GM21526 (cell line): ENCODE measurements around the gene GBP3.
"Not testable (repeated sequence)": the region's sequence is repeated elsewhere in the genome, so short reads cannot be mapped to it uniquely, and the experiment has no call there.

Source experiments
- ATAC-seq: cut with Tn5 transposase; IDR thresholded peaks from one replicate; pipeline ENCODE4 v1.9.1; 2021; ENCODE audit warnings: moderate library complexity; ENCODE audit not compliant: unreplicated experiment, low FRiP score

The GBP3 gene, protein sequence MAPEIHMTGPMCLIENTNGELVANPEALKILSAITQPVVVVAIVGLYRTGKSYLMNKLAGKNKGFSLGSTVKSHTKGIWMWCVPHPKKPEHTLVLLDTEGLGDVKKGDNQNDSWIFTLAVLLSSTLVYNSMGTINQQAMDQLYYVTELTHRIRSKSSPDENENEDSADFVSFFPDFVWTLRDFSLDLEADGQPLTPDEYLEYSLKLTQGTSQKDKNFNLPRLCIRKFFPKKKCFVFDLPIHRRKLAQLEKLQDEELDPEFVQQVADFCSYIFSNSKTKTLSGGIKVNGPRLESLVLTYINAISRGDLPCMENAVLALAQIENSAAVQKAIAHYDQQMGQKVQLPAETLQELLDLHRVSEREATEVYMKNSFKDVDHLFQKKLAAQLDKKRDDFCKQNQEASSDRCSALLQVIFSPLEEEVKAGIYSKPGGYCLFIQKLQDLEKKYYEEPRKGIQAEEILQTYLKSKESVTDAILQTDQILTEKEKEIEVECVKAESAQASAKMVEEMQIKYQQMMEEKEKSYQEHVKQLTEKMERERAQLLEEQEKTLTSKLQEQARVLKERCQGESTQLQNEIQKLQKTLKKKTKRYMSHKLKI

DNA sequence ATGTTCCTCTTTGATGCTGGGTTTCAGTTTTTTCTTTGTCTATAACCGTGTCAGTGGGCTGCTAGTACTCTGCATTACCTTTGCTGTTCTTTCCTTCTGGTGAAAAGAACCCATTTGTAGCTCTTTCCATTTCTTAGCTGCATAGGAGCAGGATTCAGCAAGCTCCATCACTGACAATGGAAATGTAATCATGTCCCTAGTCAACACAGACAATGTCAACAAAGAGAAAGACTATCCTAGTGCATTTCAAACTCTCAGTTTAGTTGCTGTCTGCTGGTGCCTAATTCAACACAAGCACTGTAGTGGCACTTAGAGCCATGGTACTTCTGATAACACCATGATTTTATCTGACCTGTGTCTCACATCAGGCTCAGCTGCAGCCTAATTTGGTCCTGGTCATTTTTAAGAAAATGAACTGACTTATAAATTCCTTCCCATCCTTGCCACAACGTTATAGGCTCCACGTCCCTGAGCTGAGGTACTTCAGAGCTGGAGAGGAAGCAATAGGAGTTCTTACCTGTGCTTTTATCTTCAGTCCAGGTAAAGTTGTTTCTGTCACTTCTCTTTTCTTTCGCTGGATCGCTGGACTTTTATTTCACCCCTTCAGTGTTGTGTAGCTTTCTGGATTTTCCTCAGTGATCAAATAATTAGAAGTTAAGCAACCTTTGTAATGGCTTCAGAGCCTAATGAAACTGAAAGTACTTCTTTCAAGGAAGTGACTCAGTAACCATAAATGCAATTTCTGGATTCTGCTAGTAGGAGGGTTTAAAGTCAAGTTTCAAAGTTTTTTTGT, at the start of gene GBP3:
TSS of gene GBP3 (minus strand) at position 700 of the 793 bp plus-strand sequence. CDS start 2,145 bp downstream, outside the sequence.
- ATAC-seq = peak; percentile 64

DNA sequence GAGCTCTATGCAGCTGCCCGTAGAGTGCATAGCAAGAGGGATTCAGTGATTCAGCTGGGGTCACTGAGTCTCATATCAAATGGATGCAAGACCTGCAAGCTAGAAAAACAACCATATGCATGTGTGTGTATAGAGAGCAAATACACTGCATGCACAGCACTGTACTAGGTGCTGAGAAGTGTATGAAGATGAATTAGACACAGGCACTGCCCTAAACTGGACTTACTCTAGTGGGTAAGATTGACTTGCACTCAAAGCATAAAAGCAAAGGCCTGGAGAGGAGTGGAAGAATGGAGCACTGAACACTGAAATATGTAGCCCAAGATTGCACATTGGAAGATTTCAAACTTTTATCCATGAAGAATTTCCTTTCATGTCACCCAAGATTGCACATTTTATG, 47.8 kb upstream of the GBP3 start:
- no peak for ATAC-seq

DNA sequence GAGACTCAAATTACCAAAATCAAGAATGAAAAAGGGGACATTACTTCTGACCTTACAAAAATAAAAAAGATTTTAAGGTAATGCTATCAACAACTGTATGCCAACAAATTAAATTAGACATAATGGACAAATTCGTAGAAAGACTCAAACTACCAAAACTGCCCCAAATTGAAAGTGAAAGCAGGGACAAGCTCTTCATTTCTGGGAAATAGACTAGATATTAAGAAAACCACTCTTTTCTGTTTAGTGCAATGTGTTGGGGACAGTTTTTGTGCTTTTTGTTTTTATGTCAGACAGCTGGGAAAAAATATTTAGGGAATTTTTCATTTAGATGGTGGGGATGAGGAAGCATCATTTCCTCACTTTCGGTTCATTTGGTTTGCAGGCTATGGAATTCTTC, 47.3 kb upstream of the GBP3 start:
- no peak for ATAC-seq

DNA sequence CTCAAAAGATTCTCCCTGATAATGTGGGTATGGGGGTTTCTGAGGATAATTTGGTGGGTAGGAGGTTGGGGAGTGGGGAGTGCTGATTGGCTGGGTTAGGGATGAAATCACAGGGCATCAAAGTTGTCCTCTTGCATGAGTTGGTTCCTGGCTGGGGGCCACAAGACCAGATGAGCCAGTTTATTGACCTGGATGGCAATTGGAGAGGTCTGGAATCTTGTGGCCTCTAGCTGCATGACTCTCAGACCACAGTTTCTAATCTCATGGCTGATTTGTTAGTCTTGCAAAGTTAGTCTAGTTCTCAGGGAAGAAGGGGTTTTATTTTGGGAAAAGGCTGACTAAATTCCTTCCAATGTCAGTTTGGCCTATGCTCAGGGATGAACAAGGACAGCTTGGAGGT, 45.6 kb upstream of the GBP3 start:
- no peak for ATAC-seq

DNA sequence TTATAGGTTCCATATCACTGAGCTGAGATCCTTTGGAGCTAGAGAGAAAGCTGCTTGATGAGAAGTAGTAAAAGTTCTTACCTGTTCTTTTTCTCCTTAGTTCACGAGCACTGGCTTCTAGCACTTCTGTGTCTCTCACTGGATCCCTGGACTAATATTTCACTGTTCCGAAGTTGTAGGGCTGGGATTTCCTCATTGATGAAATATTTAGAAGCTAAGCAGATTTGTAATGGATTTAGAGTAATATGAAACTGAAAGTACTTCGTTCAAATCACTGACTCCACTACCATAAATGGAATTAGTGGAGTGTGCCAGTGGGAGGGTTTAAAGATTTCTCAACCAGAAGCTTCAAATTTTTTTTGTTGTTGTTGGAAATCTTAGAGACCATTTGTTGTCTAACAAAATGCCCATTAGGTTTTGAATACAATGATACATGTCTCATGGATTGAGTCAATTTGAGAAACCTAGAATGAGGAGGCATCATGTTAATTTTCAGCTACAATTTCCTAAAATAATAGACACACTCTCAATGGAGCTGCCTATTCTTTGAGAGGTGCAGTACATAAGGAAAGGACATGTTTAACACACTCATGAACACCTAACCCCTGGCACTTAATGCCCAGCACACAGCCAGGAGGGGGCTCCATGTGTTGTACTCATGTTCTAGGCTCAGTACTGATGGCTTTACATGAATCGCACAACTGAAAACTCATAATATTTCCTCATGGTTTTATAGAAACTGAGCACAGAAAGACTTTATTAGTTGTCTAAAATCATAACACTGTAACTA, 42.6 kb upstream of the GBP3 start, which contains the start of gene GBP1:
TSS of gene GBP1 (minus strand) at position 130 of the 790 bp plus-strand sequence. CDS start 1,974 bp downstream, outside the sequence.
- peak; percentile 65 for ATAC-seq

DNA sequence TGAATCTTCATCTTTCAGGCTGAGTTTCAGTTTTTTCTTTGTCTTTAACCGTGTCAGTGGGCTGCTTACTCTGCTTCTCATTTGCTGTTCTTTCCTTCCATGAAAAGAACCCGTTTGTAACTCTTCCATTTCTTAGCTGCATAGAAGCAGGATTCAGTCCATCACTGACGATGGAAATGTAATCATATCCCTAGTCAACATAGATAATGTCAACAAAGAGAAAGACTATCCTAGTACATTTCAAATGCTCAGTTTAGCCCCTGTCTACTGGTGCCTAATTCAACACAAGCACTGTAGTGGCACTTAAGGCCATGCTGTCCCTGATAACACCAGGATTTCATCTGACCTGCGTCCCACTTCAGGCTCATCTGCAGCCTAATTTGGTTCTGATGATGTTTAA, 42.0 kb upstream of the GBP3 start:
- ATAC-seq = peak; percentile 46

DNA sequence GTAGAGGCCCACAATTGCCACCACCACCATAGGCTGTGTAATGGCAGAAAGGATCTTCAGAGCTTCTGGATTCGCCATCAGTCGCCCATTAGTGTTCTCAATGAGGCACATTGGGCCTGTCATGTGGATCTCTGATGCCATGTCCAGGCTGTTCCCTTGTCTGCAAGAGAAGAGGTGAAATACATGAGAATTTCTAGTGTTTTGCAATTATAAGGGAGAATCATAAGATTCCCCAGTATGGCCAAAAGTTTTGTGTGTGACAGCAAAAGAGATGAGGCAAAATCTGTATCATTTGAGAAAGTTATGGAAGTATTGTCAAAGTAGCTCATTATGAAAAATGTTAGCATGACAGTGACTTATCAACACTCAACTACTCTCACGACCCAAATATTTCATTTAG, 40.4 kb upstream of the GBP3 start:
- ATAC-seq = no peak

DNA sequence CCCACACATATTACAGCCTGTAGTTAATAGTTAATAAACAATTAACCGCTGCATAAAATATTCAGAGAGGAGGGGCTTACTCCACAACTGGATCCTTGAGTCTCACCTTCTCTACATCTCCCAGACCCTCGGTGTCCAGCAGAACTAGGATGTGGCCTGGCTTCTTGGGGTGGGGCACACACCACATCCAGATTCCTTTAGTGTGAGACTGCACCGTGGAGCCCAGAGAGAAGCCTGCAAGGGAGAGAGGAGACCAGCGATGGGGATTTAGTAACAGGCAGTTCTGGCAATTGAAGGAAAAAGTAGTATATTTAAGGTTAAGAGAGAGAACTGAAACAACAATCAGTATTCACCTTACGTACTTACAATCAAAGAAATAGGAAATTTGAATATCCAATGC, 37.4 kb upstream of the GBP3 start:
- ATAC-seq = no peak

DNA sequence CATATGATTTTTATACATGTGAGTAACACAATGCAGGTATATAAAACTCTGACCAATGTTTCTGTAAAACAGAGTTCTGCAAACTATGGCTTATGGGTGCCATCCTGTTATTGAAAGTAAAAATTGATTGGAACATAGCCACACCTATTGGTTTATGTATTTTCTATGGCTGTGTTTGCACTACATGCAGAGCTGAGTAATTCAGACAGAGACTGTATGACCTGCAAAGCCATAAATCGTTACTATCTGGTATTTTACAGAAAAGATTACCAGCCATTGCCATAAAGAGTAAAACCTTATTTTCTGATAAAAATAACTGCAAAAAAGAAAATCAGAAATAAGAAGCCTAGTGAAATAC, 29.3 kb upstream of the GBP3 start:
- no peak for ATAC-seq

DNA sequence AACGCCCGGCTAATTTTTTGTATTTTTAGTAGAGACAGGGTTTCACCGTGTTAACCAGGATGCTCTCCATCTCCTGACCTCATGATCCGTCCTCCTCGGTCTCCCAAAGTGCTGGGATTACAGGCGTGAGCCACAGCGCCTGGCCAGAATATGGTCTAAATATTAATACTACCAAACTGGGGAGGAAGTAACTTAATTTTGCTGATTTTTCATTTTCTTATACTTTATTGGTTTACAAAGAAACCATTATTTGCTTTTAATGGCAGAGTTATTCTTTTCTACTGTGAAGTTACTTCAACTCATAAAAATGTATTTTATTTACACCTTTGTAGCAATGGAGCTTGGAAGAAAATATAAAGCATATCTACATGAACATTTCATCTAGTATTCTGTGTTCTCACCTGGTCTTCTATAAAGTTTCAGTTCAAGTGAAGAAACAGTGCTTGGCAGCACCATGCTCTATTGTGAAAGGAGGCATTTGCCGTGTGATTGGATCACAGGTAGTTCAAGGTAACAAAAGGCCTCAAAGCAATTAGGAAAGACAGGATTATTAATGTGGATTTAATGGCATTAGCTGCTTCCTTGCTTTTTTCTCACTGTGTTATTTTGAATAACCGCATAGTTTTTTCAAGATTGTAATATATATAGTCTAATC, 28.8 kb upstream of the GBP3 start:
- ATAC-seq = no peak

DNA sequence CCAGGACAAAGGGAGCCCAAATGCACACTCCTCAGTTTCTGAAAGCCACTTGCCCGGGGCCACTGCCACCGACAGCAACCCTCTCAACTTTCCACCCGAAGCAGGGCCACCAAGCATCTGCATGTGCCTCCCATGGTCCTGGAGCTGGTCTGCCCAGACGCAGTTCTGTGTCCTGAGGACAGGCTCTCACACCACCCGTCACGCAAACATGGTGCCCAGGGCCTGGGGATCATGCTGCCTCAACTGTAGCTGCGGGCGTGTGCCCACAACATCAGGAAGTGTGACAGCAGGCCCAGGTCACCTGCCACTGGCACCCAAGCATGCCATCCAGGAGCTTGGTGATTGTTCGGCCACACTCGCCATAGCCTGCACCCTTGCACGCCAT, 28.0 kb upstream of the GBP3 start:
- no peak for ATAC-seq

DNA sequence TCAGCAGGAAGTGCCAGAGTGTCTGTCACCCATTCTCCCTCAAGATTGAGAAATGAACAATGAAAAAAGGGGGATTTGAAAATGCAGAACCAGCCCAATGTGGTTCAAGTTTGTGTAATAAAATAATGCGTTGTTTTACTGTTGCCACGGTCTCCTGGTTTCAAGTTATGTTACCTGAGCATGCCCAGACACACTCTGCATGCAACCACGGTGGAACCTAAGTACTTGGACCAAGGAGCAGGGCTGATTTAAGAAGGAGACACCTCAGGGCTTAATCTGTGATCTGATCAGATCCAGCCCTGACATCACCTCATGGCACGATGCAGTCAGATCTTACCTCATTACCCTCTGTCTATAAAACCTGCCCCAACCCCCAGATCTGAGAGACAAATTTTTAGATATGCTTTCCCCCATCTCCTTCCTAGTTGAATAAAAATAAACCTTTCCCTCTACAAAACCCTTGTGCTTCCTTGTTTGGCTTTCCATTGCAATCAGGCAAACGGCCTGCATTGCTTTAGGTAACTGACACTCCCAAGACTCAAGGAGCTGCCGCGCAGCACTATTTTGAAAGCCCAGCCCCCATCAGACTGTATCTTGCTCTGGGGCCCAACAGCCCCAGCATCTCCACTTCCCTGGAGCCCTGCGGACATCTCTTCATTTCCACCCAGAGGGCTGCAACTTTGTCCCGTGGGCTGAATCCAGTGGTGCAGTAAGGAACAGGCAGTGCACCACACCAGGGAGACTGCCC, 27.4 kb upstream of the GBP3 start:
- ATAC-seq = not testable (repeated sequence)

DNA sequence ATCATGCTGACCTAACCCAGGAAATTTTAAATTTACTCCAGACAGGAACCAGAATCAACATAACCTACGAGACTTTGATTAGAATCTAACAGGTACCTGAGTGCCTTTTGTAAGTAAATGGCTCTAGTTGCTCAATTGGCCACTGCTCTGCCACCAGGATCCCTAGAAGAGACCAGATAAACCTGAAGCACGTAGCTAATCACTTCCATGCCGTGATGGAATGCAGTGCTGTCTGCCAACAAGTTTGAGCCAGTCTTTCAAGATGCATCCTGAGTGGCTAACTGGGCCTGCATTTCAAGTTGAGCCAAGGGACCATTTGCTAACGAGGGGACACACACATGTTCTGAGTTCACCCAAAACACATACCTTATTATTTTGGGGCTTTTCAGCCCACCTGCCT, 26.5 kb upstream of the GBP3 start:
- not testable (repeated sequence) for ATAC-seq

DNA sequence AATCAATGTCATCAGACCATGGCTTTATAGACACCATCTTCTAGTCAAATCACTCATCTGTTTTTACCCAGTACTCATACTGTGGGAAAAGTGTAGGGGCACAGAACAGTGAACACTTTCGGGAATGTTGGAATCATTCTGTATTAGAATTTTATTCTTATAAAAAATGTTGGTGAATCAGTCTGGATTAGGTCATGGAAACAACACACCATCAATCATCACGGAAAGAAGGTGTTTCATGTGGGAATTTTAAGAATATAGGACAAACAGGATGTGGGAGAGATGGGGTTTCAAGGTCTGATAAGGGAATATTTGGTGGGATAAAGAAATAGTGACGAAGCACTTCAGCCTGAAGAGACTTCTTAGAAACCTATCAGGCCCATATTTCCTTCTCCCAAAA, 25.1 kb upstream of the GBP3 start:
- ATAC-seq = no peak

DNA sequence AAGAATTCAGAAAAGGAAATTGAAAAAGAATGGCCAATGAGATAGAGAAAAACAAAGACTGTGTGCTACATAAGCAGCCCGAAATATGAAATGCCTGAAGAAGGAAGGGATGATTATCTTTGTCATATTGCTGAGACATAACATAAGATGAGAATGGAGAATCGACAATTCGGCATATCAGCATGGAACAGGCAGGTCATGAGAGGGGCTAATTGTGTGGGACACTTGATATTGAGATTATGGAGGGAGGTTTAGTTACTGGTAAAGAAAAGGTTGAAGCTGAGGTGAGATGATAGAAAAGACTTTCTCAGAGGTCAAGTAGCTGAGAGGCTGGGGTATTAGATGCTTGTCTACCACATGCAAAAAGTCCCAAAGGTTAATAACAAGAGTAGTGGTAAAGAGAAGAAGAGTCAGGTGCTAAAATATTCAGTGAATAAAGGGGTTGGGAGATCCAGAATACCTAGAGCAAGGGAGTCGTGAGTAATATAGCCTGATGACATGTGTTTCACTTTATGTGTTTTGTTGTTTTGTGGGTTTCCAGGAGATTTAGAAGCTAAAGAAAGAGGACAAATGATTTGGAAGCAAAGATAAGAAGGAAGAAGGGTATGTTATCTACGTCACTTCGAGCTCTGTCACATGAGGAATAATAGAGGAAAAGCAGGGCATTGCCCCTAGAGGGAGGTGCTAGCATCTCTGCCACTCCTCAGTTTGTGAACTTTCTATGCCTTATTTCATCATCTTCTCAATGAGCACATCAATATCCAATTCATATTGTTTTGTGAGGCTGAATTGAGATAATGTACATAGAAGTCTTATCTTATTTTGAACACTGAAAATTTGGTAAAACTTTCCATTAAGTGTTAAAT, 23.9 kb upstream of the GBP3 start:
- ATAC-seq = not testable (repeated sequence)

DNA sequence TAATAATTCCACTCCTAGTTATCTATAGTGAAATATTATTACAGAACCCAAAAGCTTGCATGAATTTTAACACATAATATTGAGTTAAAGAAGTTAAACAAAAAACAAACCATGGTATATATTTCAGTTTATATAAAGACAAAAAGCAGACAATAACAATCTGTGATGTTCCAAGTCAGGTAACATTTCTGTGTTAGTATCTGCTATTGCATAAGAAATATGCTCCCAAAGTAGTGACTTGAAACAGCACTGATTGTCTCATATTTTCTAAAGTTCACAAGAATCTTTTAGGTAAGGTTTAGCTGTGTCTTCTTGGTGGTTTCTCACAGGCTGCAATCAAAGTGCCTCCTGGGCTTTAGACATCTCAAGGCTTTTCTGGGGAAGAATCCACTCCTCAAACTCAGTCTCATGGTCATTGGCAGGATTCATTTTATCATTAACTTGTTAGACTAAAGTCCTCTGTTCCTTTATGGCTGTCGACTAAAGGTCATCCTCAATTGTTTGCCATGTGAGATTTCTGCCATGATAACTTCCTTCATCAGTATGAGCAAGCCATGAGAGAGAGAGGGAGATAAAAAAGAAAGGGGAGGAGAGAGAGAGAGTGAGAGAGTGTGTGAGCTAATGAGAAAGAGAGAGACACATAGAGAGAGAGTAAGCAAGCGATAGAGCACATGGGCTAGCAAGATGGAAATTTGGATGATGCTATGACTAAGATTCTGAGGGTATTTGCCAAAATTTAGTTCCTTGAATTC, 22.5 kb upstream of the GBP3 start:
- no peak for ATAC-seq

DNA sequence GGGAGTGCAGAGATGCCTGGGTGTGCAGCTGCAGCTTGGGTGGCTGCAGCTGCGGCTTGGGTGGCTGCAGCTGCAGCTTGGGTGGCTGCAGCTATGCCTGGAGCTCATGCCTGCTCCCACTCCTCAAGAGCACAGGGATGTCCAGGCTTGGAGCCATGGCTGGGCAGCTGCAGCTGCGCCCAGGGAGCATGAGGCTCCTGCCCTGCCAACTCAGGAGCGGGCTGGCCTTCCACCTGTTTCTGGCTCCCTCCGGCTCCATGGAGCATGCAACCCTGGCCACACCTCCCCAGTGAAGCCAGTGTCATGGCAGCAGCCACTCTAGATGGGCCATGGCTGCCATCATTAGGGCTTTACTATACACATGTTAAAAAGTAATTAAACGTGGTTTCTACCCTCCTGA, 21.3 kb upstream of the GBP3 start:
- ATAC-seq = no peak

DNA sequence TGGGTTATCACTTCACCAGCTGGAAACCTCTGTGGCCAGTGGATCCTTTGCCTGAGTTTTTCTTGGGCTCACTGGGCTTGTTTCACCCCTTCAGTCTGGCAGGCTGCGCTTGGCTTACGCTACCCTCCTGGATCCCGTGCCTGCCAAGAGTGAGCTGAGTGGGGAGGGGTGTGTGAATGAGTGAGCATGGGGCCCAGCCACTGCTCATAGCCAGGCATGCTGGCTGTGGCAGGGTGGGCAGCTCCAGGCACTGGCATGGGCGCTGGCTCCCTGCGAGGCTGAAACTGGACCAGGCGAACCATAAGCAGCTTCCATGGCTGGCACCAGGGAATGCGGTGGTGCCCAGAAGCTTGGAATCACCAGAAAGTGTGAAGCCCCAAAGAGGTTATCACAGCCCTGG, 19.8 kb upstream of the GBP3 start:
- no peak for ATAC-seq
